ENCODE measurements around the gene ROPN1L.
"Not testable (repeated sequence)": the region's sequence is repeated elsewhere in the genome, so short reads cannot be mapped to it uniquely, and the experiment has no call there.

The ROPN1L gene

DNA sequence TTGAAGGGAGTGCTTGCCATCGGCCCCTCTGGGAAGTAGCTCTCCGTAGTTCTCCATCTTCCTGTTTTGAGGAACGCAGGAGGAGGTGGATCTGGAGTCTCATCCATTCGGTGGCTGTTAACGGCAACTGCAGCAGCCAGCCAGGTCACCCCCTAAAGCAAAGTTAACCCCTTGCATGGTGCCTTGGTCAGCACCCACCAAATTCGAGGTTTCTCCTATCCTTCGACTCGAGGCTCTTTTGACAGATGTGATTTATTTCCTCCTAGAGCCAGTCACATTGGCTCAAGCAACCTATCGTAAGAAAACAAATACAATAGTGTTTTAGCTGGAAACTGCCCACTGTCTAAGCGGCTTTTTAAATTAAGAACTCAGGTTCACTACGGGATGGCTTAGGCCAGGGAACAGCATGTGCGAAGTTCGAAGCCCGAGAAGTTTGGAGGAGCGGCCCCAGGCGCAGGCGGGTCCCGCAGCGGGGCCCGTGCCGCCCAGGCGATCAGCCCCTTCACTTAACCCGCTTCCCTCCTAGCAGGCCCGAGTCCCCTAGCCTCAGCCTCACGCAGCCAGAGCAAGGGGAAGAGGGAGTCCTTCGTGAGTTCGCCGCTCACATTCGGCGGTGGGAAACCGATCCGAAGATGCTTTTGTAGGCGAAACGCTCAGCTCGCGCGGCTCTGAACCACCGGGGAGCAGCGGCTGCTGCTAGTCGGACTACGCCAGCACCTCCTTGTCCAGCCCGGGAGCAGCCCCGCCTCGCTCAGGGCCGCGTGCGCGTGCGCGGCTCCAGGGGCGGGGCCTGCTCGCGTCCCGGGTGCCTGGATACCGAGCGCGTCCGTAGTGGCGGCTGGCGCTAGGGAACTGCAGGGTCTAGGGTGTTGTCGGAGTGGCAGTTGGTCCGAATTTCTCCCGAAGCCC lies at the start of gene ROPN1L:
Gene ROPN1L (plus strand): TSS at position 797 of the 909 bp plus-strand sequence. CDS start 289 bp downstream, outside the sequence.
- DNase-seq, result peak; percentile 83 to 84

DNA sequence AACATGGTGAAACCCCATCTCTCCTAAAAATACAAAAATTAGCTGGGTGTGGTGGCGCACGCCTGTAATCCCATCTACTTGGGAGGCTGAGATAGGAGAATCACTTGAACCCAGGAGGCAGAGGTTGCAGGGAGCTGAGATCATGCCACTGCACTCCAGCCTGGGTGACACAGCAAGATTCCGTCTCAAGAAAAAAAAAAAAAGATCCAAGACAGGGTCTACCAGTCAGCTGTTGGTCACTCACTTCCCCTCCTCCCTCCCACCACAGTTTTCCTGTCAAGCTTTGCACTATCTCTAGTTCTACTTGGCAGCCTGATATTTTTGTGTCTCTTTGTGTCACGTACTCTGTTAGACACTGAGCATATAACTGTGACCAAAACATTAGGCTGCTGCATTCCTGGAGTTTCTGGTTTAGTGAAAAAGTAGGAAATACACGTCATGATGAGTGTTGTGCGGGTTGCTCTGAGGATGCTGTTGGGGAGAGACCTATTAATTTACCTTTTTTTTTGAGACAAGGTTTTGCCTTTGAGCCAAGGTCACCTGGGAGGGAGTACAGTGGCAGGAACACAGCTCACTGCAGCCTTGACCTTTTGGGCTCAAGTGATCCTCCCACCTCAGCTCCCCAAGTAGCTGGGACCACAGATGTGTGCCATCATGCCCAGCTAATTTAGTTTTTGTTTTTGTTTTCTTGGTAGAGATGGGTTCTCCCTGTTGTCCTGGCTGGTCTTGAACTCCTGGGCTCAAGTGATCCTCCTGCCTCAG lies 48.9 kb upstream of the ROPN1L start:
- not testable (repeated sequence) for DNase-seq

DNA sequence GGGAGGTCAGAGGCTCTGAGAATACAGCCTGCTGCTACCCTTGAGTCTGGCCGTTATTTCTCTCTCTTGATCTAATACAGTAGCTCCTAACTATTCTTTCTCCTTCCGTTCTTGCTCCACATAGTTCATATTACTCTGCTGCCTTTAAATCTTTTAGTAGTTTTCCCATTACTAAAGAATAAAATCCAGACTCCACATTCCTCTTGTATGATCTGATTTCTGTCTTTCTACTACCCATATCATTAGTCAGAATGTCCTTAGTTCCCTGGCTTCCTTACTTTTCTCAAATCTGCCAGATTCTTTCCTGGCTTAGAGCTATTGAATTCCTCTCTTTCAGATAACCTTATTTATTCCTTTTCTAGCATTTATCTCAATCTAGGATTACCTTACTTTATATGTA lies 48.2 kb upstream of the ROPN1L start:
- no peak for DNase-seq

DNA sequence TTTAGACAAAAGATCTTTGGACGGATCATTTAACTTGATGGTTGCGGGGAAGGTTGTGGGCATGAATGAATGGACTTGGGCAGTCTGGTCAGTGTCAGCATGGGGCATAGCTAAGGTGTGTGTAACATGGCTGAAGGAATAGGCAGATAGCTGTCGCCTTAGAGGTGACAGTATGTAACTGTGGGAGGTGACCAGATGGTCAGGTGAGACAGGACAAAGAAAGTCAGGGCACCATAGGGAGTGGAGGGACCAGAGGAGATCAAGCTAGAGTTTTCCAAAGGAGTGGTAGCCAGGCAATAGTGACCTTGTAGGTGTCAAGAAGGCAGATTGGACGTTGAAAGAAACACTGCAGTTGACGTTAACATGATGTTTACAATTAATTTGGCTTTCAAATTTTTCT lies 45.1 kb upstream of the ROPN1L start:
- no peak for DNase-seq

DNA sequence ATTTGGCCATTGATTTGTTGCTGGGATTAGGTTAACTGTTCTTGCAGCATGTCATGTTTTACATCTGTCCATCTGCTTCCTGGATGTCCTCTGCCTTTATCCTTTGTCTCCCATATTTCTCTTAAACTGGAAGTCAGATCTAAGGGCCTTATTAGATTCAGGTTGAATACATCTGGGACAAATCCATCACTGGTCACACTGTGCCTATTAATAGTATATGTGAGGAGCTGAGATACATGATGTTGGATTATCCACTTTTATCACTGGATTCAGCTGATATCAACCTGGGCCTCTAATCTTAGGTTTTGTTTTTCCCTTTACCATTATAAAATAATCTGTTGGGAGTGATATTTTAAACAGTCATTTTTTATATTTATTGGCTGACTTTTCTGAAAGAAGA lies 41.8 kb upstream of the ROPN1L start:
- no peak for DNase-seq

DNA sequence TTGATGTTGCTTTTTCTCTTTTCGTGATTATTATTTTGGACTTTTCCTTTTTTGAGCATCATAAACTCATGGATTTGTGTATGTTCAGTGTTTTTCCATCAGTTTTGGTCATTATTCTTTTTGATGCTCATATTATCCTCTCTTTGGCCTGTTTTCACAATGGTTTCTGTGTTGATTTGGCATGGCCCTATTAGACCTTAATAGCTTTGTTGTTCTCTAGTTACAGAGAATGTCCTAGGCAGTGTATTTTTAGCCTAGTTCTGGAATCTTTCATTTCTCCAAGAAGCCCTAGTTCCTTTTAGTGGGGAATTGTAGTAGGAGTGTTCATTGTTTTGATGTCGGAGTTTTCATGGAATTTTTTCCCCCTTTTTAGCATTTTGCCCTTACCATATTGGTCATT lies 41.3 kb upstream of the ROPN1L start:
- DNase-seq, result no peak

DNA sequence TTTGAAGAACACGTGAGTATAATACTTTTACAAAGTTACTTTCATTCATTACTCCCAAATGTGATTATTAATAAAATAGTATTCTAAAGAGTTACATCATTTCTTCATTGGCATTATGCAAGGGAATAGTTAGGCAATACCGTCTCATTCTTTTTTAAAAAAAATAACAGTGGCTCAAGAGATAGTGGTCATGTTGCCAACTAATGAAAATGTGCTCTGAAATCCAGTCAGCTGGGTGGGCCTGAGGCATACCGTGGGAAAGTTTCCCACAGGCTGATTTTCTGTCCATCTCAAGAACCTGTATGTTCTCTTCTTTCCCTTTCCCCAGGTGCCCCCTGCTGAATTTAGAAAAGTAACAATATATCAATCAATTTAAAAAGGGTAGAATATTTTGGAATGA lies 40.8 kb upstream of the ROPN1L start:
- no peak for DNase-seq

DNA sequence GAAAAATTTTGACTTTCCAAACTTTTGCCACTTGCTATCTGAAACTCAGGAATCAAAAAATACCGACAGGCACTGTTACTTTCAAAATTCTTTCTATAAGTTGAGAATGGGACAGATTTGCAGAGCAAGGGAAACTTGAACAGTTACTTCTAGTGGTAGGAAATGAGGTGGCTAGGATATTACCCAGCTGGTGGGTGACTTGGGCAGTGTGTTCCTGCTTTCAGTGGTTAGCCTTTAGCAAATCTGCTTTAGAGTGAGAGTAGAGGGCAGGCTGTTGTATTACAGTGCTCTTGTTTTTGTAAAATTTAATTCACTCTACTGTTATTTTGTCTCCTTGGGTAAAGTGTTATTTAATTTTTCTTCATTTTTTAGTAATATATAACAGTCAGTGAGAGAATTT lies 40.2 kb upstream of the ROPN1L start:
- no peak for DNase-seq

DNA sequence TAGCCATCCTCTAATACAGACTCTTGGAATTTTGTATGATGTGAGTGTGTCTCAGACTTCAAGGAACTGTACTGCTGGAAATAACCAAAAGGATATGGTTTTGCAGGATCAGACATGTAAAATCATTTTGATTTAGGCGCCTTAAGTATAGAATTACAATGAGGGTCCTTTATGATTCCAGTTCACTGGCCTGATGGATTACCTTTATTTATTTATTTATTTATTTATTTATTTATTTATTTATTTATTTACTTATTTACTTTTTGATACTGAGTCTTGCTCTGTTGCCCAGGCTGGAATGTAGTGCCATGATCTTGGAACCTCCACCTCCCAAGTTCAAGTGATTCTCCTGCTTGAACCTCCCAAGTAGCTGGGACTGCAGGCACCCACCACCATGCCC lies 37.9 kb upstream of the ROPN1L start:
- DNase-seq, result no peak

DNA sequence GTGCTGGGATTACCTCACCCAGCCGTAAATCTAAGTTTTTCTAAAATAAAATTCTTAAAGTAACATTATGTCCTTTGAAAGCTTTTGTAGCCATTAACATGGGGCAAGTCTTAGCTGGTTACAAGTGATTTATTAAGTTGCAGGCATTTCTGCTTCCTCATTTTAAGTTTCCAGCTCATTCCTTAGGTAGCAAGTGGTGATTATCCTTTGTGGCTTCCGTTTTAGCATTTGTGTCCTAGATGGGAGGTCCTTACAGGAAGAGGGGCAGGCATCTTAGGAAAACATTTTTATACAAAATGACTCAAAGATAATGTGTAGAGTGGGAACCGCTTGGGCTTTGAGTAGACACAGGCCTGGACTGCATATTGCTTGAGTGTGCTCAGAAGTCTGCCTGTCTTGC lies 35.0 kb upstream of the ROPN1L start:
- no peak for DNase-seq

DNA sequence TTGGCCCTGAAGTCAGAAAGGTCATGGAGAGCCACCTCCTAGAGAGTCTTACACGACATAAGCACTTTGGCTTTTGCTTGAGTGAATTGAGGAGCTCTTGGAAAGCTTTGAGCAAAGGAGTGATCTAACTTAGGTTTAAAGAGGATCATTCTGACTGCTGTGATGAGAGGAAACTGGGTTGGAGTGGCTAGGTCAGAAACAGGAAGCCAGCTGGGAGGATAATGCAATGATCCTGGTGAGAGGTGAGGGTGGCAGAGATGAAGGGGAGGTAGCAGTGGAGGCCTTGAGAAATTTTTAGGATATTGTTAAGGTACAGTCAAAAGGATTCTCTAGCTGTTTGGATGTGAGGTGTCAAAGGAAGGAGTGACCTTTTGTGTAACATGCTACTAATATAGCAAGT lies 32.2 kb upstream of the ROPN1L start:
- DNase-seq, result no peak

DNA sequence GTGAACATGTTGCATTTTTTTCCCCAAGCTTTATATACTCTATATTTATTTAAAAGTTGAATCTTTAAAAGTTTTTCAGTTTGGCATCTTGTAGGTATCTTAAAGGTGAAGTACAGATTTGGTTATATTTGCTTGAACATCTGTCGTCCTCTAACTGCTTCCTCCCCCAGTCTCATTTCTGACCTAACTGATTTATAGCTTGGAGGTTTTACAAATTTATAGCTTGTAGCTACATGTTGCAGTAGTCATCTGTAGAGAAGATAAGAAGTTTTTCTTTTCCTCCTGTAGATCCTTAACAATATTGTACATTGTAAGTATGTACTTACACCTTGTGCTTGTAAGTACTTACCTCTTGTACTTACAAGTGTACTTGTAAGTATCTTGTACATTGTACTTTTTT lies 31.0 kb upstream of the ROPN1L start:
- no peak for DNase-seq

DNA sequence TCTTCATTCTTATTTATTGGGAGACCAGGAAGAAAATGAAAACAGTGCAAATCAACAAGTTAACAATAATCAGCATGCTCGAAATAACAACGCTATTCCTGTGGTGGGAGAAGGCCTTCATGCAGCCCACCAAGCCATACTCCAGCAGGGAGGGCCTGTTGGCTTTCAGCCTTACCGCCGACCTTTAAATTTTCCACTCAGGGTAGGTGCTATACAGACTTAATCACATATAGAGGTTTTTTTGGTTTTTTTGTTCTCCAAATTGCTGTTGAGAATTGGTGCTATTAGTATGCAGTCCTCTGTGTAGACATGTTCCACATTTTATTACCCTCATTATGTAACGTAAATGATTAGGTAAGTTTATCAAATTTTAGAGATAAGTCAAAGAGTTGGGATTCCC lies 30.3 kb upstream of the ROPN1L start:
- no peak for DNase-seq

DNA sequence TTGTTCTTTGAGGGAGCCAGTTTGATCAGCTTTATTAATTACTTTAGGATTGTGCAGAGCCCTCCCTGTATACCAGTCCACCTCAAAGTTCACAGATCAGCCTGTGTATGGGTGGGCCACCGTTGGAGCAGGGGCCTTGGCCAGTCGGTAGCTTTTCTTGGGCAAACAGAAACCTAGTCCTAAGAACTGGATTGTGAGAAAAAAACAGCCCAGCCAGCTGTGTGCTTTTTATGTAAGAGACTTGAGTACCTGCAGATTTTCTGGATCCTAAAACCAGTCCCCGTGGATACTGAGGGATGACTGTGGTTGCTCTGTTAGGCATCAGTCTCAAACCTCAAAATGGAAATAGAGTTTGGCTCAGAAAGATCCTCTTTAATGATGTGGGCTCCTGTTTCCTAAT lies 24.8 kb upstream of the ROPN1L start:
- DNase-seq, result no peak

DNA sequence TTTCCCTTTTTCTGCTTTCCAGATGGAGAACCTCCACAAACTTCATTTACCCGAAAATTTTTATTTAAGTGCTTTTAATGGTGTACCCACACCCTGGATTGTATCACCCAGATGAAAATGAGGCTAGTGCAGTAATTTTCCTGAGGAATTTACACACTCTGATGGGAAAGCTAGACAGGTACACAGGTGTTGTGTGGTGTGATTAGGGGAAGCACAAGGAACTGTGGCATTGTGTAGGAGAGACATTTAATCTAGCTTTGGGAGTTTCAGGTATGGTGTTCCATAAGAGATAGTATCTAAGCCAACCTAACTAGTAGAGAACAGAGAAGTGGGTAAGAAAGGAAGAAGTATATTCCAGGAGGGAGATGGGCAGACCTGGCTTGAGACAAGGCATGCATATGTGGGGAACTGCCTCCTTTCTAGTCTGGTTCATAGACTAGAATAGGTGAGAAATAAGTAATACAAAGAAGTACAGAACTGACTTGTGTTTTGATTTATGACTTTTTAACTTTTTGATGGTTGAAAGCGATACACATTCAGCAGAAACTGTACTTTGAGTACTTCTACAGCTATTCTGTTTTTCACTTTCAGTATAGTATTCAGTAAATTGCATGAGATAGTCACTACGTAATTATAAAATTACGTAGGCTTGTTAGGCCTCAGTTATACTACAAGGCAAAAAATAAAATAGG lies 22.9 kb upstream of the ROPN1L start:
- no peak for DNase-seq

DNA sequence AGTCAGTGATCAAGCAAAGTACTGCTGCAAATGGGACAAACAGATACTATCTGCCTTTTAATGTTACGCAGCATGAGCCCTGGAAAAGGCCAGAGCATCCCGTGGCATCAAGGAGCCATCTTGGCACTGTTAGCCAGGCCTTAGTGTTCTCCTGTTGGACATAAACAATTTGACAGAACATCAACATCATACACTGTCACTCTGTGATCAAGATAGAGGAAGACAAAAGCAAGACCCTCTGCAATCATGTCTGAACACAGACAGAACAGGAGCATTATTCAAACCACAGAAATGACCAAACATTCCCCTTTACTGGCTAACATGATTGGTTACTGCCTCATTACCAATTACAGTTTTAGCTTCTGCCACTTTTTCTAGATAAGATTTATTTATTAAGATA lies 21.2 kb upstream of the ROPN1L start:
- DNase-seq, result no peak

DNA sequence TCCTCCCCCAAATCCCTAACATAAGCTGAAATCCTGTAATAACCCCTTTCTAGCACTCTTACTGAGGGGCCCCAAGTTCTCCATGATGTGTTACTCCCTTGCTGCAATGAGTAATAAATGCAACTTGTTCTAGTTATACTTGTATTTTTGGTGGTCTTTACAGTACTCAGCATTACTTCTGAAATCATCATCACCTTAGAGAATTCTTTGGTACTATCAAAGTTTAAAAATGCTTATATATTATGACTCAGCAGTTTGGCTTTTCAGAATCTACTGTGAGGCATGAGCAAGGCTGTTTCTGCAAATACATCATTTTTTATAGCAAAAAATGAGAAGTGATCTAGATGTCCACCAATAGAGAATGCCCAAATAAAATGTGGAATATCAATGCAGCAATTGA lies 20.7 kb upstream of the ROPN1L start:
- DNase-seq, result no peak

DNA sequence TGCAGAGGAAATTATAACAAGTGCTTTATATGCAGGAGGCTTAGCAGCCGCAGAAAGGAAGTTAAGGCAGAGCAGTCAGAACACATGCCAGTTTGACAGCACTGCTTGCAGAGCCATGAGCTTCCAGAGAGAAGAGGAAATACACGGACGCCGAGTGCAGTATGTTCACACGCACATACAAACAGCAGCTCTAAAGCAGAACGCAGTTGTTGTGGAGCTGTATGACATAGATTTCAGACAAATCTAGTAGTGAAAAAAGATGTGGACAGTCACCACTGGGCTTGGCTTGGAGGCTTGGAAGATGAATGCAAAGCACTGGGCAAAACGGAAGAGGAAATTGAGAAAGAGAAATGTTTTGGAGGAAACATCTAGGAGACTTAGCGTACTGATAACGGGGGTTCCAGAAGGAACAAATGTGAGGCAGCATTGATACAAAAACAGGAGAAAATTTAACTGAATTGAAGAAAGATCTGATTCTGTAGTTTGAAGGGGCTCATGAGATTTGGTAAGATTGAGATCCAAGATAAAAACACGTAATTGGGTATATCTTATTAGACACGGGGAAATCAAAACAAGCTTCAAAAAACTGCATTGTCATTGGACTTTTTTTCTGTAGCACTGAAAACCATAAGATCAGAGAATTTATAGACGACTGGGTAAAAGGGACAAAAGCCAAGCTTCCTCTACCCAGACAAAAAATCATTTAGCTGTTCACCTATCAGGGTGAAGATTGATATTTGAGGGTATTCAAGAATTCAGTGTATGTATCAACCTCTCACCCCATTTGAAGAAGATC lies 19.6 kb upstream of the ROPN1L start:
- peak in 1 of 2 donors; percentile 15 for DNase-seq

DNA sequence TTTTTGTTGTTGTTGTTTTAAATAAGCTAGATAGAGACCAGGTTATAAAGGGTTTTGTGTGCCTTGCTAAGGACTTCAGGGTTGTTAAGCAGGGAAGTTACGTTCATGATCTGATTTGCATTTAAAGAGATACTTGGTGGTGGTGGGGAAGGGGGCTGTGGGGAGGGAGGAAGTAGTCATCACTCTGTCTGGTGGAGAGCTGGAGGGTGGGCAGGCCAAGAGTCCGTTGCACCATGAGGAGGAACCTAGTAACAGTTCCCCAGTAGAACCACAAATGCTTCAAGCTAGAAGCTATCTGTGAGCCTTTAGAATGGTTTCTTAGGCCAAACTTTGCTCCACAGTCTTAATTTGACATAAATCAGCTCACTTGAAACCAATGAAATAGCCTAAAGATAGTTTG lies 18.7 kb upstream of the ROPN1L start:
- DNase-seq, result no peak

DNA sequence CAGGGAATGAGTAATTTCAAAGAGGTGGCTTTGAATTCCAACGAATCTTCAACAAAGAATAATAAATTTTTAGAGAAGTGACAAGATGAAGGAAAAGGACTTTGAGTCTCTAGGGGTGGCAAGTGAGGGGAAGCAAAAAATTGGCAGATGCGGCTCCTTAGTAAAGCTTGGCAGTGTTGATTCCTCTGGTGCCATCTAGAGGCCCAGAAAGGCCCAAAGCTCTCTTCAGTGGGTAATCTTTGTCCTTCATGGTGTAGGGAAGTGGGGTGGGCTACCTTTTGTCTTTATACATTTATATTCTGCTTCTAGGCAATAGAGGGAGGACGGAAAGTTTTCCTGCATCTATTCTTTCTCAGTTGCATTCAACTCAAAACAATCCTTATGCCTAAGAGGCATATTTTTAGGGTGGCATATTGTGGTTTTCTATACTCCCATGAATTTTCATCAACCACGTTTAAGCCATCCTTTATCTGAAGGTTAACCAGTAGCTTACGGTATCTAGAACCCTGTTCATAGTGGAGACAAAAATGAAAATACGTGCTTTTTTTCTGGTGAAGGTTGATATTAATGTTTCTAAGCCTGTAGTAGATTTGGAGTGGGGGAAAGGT lies 17.5 kb upstream of the ROPN1L start:
- DNase-seq, result peak; percentile 22 to 30

DNA sequence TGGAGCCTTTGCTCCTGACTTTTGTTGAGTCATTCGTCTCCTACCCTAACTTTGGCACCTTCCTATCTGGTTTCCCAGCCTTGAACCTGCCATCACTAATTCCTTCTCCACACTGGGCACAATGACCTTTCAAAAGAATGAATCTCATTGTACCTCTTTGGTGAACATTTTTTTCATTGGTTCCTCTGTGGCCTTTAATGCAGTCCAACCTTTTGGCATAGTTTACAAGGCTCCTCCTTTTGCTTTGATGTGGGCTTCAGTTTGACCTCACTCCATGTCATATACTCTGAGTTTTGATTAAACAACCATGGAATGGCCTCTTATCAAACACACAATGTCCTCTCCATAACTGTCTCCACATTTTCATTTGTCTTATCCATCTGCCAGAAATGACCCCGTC lies 14.5 kb upstream of the ROPN1L start:
- DNase-seq, result no peak

DNA sequence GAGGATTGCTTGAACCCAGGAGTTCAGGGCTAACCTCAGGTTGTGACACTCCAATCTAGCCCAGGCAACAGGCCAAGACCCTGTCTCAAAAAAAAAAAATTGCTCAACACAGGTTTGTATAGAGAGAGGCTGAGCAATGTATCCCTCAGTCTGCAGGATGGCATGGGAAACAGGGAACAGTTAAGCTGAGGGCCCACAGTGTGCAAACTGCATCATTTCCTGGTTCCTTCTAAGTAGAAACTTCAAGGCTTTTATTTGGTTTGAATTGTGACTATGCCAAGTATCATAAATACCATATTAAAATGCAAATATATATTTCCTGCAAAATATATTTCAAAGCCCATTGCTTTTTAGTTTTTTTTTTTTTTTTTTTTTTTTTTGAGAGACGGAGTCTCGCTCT lies 13.7 kb upstream of the ROPN1L start:
- no peak for DNase-seq
